SK-N-SH treated with all-trans-retinoic acid at 6 μM for 48 hours (cell line): Measurements from ENCODE around the gene ENTR1.

Experiments
- ATAC-seq: fragments of 200-7000 bp; cut with Tn5 transposase; 3 replicates; pipeline ENCODE4 v1.9.1; 2020; ENCODE audit warnings: mild to moderate bottlenecking, moderate library complexity
- ARNTL ChIP-seq: fragments of 450-650 bp; formaldehyde crosslinking; IDR thresholded peaks from 2 replicates; pipeline ENCODE4 v1.5.0; 2020; ENCODE audit warnings: low read depth, mild to moderate bottlenecking, moderate library complexity, borderline replicate concordance
- BACH2 ChIP-seq: fragments of 250-450 bp; sonication (Bioruptor Pico); IDR thresholded peaks from 2 replicates; pipeline ENCODE4 v1.9.0; 2021; ENCODE audit warnings: mild to moderate bottlenecking, borderline replicate concordance
- CSDC2 ChIP-seq: fragments of 250-450 bp; sonication (Bioruptor Pico); IDR thresholded peaks from 2 replicates; pipeline ENCODE4 v1.5.0; 2020; ENCODE audit warnings: mild to moderate bottlenecking, moderate library complexity
- CSRNP3 ChIP-seq: fragments of 250-450 bp; sonication (Bioruptor Pico); IDR thresholded peaks from 2 replicates; pipeline ENCODE4 v1.5.1; 2021; ENCODE audit warnings: mild to moderate bottlenecking, moderate library complexity
- ESRRG ChIP-seq: fragments of 250-450 bp; sonication (Bioruptor Pico); IDR thresholded peaks from 2 replicates; pipeline ENCODE4 v1.6.1; 2021; ENCODE audit warnings: mild to moderate bottlenecking
- GLIS3 ChIP-seq: fragments of 250-450 bp; sonication (Bioruptor Pico); IDR thresholded peaks from 2 replicates; pipeline ENCODE4 v1.5.0; 2020; ENCODE audit warnings: mild to moderate bottlenecking, moderate library complexity
- OSR1 ChIP-seq: fragments of 250-450 bp; sonication (Bioruptor Pico); IDR thresholded peaks from 2 replicates; pipeline ENCODE4 v1.8.0; 2022; ENCODE audit warnings: moderate library complexity, mild to moderate bottlenecking, inconsistent platforms
- PATZ1 ChIP-seq: fragments of 250-450 bp; sonication (Bioruptor Pico); IDR thresholded peaks from 2 replicates; pipeline ENCODE4 v1.8.0; 2020; ENCODE audit warnings: mild to moderate bottlenecking, moderate library complexity, borderline replicate concordance
- PPARA ChIP-seq: fragments of 250-450 bp; sonication (Bioruptor Pico); IDR thresholded peaks from 2 replicates; pipeline ENCODE4 v1.5.0; 2020; ENCODE audit warnings: mild to moderate bottlenecking, borderline replicate concordance
- RARB ChIP-seq: fragments of 250-450 bp; sonication (Bioruptor Pico); IDR thresholded peaks from 2 replicates; pipeline ENCODE4 v1.8.0; 2021; ENCODE audit warnings: mild to moderate bottlenecking, moderate library complexity
- SNAI2 ChIP-seq: fragments of 250-450 bp; sonication (Bioruptor Pico); IDR thresholded peaks from 2 replicates; pipeline ENCODE4 v1.5.0; 2020; ENCODE audit warnings: mild to moderate bottlenecking, moderate library complexity
- TCF4 ChIP-seq: fragments of 250-450 bp; sonication (Bioruptor Pico); IDR thresholded peaks from 2 replicates; pipeline ENCODE4 v1.8.0; 2021; ENCODE audit warnings: mild to moderate bottlenecking, moderate library complexity, borderline replicate concordance
- TSHZ2 ChIP-seq: fragments of 250-450 bp; sonication (Bioruptor Pico); IDR thresholded peaks from 2 replicates; pipeline ENCODE4 v1.5.0; 2020; ENCODE audit warnings: mild to moderate bottlenecking, moderate library complexity
- ZC3H10 ChIP-seq: fragments of 250-450 bp; sonication (Bioruptor Pico); IDR thresholded peaks from 2 replicates; pipeline ENCODE4 v1.5.1; 2021; ENCODE audit warnings: mild to moderate bottlenecking, moderate library complexity
- ZFP3 ChIP-seq: fragments of 250-450 bp; sonication (Bioruptor Pico); IDR thresholded peaks from 2 replicates; pipeline ENCODE4 v1.5.0; 2020; ENCODE audit warnings: mild to moderate bottlenecking, moderate library complexity
- ZFP30 ChIP-seq: fragments of 450-650 bp; formaldehyde crosslinking; IDR thresholded peaks from 2 replicates; pipeline ENCODE4 v1.5.0; 2022; ENCODE audit warnings: mild to moderate bottlenecking, moderate library complexity
- ZNF565 ChIP-seq: fragments of 450-650 bp; formaldehyde crosslinking; conservative IDR thresholded peaks from 2 replicates; pipeline ENCODE4 v1.5.0; 2020; ENCODE audit warnings: low read depth, mild to moderate bottlenecking, moderate library complexity
- ZNF8 ChIP-seq: fragments of 450-650 bp; formaldehyde crosslinking; IDR thresholded peaks from 2 replicates; pipeline ENCODE4 v1.5.0; 2020; ENCODE audit warnings: mild to moderate bottlenecking, moderate library complexity
- TF ChIP-seq, protein P1 (sequence below): fragments of 250-450 bp; sonication (Bioruptor Pico); IDR thresholded peaks from 2 replicates; pipeline ENCODE4 v1.5.1; 2020; ENCODE audit warnings: low read depth, mild to moderate bottlenecking, moderate library complexity
- TF ChIP-seq, protein P2 (sequence below): fragments of 250-450 bp; sonication (Bioruptor Pico); IDR thresholded peaks from 2 replicates; pipeline ENCODE4 v1.8.0; 2021; ENCODE audit warnings: low read depth, mild to moderate bottlenecking, moderate library complexity, borderline replicate concordance

Gene ENTR1

DNA sequence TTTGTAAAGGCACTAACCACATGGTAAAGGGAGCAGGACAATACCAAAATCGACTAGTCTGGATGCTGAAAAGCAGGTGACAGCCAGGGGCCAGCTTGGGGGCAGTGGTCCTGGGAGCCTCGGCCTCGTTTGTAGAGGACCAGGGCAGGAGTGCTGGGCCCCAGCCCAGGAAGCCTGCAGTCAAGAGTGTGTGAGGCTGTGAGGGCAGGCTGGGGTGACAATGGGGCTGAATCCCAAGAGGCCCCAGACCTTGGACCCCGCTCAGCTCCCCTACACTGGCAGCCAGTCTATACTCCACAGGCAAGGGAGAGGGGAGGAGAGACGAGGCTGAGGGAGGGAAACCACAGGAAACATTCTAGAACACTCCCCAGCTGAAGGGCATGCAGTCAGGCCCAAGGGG is 31.9 kb upstream of the ENTR1 start:
- TF ChIP-seq, protein P1, sequence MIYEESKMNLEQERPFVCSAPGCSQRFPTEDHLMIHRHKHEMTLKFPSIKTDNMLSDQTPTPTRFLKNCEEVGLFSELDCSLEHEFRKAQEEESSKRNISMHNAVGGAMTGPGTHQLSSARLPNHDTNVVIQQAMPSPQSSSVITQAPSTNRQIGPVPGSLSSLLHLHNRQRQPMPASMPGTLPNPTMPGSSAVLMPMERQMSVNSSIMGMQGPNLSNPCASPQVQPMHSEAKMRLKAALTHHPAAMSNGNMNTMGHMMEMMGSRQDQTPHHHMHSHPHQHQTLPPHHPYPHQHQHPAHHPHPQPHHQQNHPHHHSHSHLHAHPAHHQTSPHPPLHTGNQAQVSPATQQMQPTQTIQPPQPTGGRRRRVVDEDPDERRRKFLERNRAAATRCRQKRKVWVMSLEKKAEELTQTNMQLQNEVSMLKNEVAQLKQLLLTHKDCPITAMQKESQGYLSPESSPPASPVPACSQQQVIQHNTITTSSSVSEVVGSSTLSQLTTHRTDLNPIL (CRISPR knock-in tag), result no peak
- TF ChIP-seq OSR1 (CRISPR knock-in tag) (no peak), ZNF565 (CRISPR knock-in tag) (no peak), CSDC2 (CRISPR knock-in tag) (no peak), RARB (CRISPR knock-in tag) (no peak), TCF4 (CRISPR knock-in tag) (no peak), ZFP30 (CRISPR knock-in tag) (no peak), ESRRG (CRISPR knock-in tag) (no peak), BACH2 (CRISPR knock-in tag) (no peak), ZNF8 (CRISPR knock-in tag) (no peak), SNAI2 (CRISPR knock-in tag) (no peak), CSRNP3 (CRISPR knock-in tag) (no peak), ARNTL (no peak), ZC3H10 (CRISPR knock-in tag) (no peak), PATZ1 (CRISPR knock-in tag) (no peak), PPARA (CRISPR knock-in tag) (no peak), TSHZ2 (CRISPR knock-in tag) (no peak), ZFP3 (CRISPR knock-in tag) (no peak), GLIS3 (CRISPR knock-in tag) (no peak)
- TF ChIP-seq, protein P2, sequence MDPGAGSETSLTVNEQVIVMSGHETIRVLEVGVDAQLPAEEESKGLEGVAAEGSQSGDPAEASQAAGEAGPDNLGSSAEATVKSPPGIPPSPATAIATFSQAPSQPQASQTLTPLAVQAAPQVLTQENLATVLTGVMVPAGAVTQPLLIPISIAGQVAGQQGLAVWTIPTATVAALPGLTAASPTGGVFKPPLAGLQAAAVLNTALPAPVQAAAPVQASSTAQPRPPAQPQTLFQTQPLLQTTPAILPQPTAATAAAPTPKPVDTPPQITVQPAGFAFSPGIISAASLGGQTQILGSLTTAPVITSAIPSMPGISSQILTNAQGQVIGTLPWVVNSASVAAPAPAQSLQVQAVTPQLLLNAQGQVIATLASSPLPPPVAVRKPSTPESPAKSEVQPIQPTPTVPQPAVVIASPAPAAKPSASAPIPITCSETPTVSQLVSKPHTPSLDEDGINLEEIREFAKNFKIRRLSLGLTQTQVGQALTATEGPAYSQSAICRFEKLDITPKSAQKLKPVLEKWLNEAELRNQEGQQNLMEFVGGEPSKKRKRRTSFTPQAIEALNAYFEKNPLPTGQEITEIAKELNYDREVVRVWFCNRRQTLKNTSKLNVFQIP (CRISPR knock-in tag), result no peak
- TF ChIP-seq, all 23 proteins: peak for 0
- ATAC-seq, result no peak

GRCh38 chr9:136441681-136442245 is 31.3 kb upstream of the ENTR1 start:
- no peak for ATAC-seq
- TF ChIP-seq PATZ1 (CRISPR knock-in tag) (no peak), ZNF565 (CRISPR knock-in tag) (no peak), ZC3H10 (CRISPR knock-in tag) (no peak), PPARA (CRISPR knock-in tag) (no peak), ZNF8 (CRISPR knock-in tag) (no peak)
